Measurements from ENCODE around the gene CAPN11.
"Not testable (repeated sequence)": the region's sequence is repeated elsewhere in the genome, so short reads cannot be mapped to it uniquely, and the experiment has no call there.

Gene CAPN11

GRCh38 chr6:44138717-44139350 is 19.8 kb upstream of the CAPN11 start:
- TF ChIP-seq ZNF274 (IDR thresholded peaks at IDR 0.05; ENCODE audit: low read depth, low read length): no peak
- no peak overlapping the region for H3K4me3 ChIP-seq (ENCODE audit: low read length)

- H3K4me3 ChIP-seq (ENCODE audit: low read length): no peak overlapping the region
- no peak for TF ChIP-seq ZNF274 (IDR thresholded peaks at IDR 0.05; ENCODE audit: low read depth, low read length)
Measured at GRCh38 chr6:44139351-44139743, 19.3 kb upstream of the CAPN11 start.

- no peak overlapping the region for H3K4me3 ChIP-seq (ENCODE audit: low read length)
- no peak for TF ChIP-seq ZNF274 (IDR thresholded peaks at IDR 0.05; ENCODE audit: low read depth, low read length)
Measured at GRCh38 chr6:44142835-44143234, 15.8 kb upstream of the CAPN11 start.

DNA sequence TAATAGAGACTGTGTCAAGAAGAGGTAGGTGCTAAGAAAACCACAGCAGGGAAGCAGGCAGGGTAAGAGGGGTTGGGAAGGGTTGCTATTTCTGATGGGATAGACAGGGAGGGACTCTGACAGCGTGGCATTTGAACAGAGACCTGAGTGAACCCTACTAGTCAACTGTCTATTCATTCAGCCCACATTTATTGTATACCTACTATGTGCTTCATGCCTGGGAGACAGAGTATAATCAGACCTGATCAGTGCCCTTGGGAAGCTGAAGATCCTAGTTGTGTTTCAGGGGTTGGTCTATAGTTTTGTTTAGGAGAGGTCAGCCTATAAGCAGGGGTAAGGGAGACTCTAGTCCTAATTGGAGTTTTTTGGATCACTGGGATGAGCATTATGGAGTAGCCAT is 14.9 kb upstream of the CAPN11 start:
- no peak for TF ChIP-seq ZNF274 (IDR thresholded peaks at IDR 0.05; ENCODE audit: low read depth, low read length)
- H3K4me3 ChIP-seq (ENCODE audit: low read length): no peak overlapping the region

- H3K4me3 ChIP-seq (ENCODE audit: low read length): not testable (repeated sequence)
Measured at GRCh38 chr6:44144536-44144935, 14.1 kb upstream of the CAPN11 start.

GRCh38 chr6:44145839-44146238 is 12.8 kb upstream of the CAPN11 start:
- no peak overlapping the region for H3K4me3 ChIP-seq (ENCODE audit: low read length)
- no peak for TF ChIP-seq ZNF274 (IDR thresholded peaks at IDR 0.05; ENCODE audit: low read depth, low read length)

- H3K4me3 ChIP-seq (ENCODE audit: low read length): no peak overlapping the region
- no peak for TF ChIP-seq ZNF274 (IDR thresholded peaks at IDR 0.05; ENCODE audit: low read depth, low read length)
Measured at GRCh38 chr6:44146685-44147084, 11.9 kb upstream of the CAPN11 start.

DNA sequence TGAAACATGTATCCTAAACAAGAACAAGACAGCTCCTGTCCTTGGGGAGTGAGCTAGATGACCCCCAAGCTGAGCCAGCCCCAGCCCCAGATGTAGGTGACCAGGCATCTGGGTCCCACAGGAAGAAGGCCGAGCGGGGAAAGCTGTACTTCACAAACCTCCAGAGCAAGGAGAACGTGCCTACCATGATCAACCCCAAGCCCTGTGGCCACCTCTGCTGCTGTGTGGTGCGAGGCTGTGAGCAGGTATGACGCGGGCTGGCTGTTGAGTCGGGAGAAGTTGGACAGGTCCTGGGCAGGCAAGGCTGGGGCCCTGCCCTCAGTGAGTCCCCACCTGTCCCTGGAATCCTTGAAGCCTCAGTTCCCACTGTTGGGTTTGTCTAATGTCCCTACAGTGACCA is 11.4 kb upstream of the CAPN11 start:
- no peak overlapping the region for H3K4me3 ChIP-seq (ENCODE audit: low read length)
- no peak for TF ChIP-seq ZNF274 (IDR thresholded peaks at IDR 0.05; ENCODE audit: low read depth, low read length)

GRCh38 chr6:44148306-44148705 is 10.3 kb upstream of the CAPN11 start:
- H3K4me3 ChIP-seq (ENCODE audit: low read length): no peak overlapping the region
- no peak for TF ChIP-seq ZNF274 (IDR thresholded peaks at IDR 0.05; ENCODE audit: low read depth, low read length)

- TF ChIP-seq ZNF274 (IDR thresholded peaks at IDR 0.05; ENCODE audit: low read depth, low read length): no peak
- no peak overlapping the region for H3K4me3 ChIP-seq (ENCODE audit: low read length)
Measured at GRCh38 chr6:44149369-44150012, 9.1 kb upstream of the CAPN11 start.

DNA sequence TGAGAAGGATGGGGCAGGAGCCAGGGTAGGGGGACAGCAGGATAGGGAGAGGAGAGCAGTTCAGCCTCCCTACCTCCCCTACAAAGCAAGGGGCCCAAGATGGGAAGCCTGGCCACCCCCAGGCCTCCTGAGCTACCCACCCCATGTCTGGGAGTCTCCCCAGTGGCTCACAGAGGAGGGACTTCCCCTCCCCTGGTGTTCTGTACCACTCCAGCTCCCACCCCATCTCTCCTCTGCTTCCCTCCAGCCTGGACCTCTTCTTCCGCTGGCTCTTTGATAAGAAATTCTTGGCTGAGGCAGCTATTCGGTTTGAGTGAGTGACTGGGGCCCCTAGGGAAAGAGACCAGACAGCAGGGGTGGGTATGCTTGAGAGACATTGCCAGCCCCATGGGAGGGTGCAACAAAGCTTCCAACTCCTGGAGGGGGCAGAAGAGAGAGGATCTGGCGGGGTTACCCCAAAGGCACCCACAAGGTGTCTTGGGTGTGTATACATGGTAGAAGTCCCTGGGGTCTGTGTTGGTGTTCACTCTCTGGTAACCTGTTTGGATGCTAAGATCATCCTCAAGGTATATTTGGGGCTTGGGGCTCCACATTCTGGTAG is 8.2 kb upstream of the CAPN11 start:
- no peak for TF ChIP-seq ZNF274 (IDR thresholded peaks at IDR 0.05; ENCODE audit: low read depth, low read length)

DNA sequence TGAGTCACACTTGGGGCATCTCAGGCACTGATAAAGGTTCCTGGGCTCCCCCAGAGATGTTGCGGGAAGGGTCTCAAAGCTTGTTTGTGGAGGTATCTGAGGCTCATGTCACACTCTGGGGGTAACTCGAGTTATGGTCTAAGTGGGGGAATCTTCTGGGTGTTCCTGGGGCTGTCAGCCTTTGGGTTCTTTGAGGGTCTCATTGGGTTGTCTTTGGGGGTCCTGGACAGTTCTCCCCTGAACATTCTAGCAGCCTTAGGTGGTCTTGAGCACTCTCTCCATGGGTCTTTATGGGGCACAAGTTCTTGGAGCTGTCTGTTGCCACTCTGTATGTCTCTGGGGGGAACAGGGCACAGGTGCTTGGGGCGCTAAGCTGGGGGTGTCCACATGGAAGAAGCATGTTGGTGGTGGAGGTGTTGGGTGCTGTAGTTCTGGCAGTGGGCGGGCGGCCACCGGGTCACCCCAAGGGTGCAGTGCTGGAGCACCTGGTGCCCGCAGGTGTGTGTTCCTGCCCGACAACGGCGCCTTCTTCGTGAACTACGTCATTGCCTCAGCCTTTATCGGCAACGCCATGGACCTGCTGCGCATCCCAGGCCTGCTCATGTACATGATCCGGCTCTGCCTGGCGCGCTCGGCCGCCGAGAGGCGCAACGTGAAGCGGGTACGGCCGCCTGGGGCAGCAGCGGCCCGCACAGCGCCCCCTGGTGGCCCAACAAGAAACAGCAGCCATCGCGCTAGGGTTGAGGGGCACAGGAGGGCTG is 7.1 kb upstream of the CAPN11 start:
- H3K4me3 ChIP-seq (ENCODE audit: low read length): no peak overlapping the region
- TF ChIP-seq ZNF274 (IDR thresholded peaks at IDR 0.05; ENCODE audit: low read depth, low read length): no peak

More for the DNA sequence above, 8.2 kb upstream of the CAPN11 start:
- H3K4me3 ChIP-seq (ENCODE audit: low read length): no peak overlapping the region

DNA sequence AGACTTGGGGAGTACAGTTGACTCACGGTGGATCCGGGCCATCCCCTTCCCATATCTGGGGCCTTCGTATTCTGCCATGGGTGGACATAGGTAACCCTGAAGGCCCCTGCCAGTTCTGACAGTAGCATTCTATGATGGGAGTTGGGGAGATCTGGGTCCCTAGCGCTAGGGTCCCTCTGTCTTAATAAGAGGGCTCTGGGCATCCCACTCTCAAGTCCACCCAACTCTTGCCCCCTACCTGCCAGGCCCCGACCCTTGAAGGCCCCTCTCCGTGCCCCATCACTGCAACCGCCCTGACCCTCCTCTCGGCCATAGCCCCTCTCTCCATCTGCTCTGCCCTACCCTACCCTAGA is 6.5 kb upstream of the CAPN11 start:
- no peak for TF ChIP-seq ZNF274 (IDR thresholded peaks at IDR 0.05; ENCODE audit: low read depth, low read length)
- no peak overlapping the region for H3K4me3 ChIP-seq (ENCODE audit: low read length)

DNA sequence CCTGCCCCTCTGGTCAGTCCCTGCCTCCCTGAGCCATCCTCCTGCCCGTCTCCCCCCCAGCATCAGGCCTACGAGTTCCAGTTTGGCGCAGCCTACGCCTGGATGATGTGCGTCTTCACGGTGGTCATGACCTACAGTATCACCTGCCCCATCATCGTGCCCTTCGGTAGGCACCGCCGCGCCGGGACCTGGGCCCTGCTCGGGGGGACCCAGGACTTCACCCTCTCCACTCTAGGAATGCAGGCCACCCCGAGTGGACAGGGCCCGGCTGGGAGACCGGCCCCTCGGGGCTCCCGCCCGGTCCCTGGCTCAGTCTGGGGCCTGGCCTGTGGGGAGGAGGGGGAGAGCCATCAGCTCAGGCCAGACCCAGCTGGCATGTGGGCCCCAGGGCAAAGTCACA is 6.1 kb upstream of the CAPN11 start:
- no peak for TF ChIP-seq ZNF274 (IDR thresholded peaks at IDR 0.05; ENCODE audit: low read depth, low read length)
- H3K4me3 ChIP-seq (ENCODE audit: low read length): no peak overlapping the region

GRCh38 chr6:44154067-44154466 is 4.6 kb upstream of the CAPN11 start:
- TF ChIP-seq ZNF274 (IDR thresholded peaks at IDR 0.05; ENCODE audit: low read depth, low read length): no peak
- H3K4me3 ChIP-seq (ENCODE audit: low read length): no peak overlapping the region
